A549 (cell line): ENCODE measurements around the gene PRUNE2.

Experiments
- TF ChIP-seq, protein P1 (sequence below): fragments of >200 bp; sonication (Bioruptor Twin); formaldehyde crosslinking; IDR thresholded peaks from 3 replicates; pipeline ENCODE4 v1.5.1; 2016
- TF ChIP-seq, protein P2 (sequence below): fragments of 200-600 bp; sonication (generic); IDR thresholded peaks from 2 replicates; pipeline ENCODE4 v1.6.1; 2016; ENCODE audit warnings: antibody characterized with exemption, mild to moderate bottlenecking, moderate library complexity

DNA sequence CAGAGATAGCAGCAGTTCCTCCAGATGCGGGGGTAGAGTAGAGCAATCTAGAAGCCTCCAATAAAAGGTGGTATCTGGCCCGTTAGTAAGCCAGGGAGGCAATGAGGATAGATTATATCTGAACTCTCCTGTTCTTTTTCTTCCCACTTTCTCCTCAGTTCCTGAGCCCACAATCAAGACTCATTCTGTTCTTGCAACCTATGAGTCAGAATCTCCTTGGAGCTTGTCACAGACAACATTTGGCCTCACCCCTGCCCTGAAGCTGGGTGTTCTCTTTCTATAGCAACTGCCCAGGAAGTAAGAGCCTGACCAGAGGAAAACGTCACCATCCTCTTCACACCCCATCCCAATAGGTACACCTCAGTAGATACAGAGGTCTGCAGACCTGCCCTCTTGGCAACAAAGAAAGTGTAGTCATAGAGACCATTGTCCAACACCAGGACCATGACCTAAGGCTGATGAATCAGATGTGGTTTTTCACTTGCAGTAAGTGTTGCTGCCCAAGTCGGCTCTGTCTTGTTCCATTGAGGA lies 218.0 kb downstream of the PRUNE2 start:
- TF ChIP-seq, protein P1, sequence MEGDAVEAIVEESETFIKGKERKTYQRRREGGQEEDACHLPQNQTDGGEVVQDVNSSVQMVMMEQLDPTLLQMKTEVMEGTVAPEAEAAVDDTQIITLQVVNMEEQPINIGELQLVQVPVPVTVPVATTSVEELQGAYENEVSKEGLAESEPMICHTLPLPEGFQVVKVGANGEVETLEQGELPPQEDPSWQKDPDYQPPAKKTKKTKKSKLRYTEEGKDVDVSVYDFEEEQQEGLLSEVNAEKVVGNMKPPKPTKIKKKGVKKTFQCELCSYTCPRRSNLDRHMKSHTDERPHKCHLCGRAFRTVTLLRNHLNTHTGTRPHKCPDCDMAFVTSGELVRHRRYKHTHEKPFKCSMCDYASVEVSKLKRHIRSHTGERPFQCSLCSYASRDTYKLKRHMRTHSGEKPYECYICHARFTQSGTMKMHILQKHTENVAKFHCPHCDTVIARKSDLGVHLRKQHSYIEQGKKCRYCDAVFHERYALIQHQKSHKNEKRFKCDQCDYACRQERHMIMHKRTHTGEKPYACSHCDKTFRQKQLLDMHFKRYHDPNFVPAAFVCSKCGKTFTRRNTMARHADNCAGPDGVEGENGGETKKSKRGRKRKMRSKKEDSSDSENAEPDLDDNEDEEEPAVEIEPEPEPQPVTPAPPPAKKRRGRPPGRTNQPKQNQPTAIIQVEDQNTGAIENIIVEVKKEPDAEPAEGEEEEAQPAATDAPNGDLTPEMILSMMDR = no peak
- TF ChIP-seq, protein P2, sequence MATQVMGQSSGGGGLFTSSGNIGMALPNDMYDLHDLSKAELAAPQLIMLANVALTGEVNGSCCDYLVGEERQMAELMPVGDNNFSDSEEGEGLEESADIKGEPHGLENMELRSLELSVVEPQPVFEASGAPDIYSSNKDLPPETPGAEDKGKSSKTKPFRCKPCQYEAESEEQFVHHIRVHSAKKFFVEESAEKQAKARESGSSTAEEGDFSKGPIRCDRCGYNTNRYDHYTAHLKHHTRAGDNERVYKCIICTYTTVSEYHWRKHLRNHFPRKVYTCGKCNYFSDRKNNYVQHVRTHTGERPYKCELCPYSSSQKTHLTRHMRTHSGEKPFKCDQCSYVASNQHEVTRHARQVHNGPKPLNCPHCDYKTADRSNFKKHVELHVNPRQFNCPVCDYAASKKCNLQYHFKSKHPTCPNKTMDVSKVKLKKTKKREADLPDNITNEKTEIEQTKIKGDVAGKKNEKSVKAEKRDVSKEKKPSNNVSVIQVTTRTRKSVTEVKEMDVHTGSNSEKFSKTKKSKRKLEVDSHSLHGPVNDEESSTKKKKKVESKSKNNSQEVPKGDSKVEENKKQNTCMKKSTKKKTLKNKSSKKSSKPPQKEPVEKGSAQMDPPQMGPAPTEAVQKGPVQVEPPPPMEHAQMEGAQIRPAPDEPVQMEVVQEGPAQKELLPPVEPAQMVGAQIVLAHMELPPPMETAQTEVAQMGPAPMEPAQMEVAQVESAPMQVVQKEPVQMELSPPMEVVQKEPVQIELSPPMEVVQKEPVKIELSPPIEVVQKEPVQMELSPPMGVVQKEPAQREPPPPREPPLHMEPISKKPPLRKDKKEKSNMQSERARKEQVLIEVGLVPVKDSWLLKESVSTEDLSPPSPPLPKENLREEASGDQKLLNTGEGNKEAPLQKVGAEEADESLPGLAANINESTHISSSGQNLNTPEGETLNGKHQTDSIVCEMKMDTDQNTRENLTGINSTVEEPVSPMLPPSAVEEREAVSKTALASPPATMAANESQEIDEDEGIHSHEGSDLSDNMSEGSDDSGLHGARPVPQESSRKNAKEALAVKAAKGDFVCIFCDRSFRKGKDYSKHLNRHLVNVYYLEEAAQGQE = no peak
